ENCODE results near the gene FGFRL1.

The FGFRL1 gene, protein sequence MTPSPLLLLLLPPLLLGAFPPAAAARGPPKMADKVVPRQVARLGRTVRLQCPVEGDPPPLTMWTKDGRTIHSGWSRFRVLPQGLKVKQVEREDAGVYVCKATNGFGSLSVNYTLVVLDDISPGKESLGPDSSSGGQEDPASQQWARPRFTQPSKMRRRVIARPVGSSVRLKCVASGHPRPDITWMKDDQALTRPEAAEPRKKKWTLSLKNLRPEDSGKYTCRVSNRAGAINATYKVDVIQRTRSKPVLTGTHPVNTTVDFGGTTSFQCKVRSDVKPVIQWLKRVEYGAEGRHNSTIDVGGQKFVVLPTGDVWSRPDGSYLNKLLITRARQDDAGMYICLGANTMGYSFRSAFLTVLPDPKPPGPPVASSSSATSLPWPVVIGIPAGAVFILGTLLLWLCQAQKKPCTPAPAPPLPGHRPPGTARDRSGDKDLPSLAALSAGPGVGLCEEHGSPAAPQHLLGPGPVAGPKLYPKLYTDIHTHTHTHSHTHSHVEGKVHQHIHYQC

DNA sequence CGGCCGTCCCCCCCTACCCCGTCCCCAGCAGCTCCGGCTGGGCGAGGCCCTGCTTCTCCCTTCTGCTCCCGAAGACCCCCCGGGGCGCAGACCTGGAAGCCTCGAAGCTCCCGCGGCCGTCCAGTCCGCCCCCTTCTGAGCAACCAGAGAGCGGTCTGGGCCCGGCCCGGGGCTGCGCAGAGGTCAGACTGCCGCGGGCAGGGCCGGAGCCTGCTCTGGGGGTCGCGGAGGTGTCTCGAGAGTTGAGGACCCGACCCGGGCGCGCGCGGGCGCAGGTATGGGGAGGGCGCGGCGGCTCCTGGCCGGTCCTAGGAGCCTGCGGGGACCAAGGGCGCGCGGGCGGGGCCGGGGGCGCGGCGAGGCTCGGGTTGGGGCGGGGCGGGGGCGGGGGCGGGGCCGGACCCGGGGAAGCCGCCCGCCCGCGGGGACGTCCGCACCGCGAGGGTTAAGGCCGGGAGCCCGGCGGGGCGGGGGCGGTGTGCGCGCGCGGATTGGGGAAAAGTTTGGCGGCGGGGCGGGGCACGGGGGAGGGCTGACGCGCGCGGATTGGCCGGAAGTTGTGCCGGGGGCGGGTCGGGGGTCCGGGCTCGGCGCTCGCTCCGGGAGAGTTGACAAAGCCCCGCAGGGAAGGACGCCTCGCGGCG is at the start of gene FGFRL1:
TSS of gene FGFRL1 (plus strand) at position 605 of the 644 bp plus-strand sequence. CDS start 860 bp downstream, outside the sequence.
- DNase-seq (ENCODE audit: low read depth), result peak; percentile 84

DNA sequence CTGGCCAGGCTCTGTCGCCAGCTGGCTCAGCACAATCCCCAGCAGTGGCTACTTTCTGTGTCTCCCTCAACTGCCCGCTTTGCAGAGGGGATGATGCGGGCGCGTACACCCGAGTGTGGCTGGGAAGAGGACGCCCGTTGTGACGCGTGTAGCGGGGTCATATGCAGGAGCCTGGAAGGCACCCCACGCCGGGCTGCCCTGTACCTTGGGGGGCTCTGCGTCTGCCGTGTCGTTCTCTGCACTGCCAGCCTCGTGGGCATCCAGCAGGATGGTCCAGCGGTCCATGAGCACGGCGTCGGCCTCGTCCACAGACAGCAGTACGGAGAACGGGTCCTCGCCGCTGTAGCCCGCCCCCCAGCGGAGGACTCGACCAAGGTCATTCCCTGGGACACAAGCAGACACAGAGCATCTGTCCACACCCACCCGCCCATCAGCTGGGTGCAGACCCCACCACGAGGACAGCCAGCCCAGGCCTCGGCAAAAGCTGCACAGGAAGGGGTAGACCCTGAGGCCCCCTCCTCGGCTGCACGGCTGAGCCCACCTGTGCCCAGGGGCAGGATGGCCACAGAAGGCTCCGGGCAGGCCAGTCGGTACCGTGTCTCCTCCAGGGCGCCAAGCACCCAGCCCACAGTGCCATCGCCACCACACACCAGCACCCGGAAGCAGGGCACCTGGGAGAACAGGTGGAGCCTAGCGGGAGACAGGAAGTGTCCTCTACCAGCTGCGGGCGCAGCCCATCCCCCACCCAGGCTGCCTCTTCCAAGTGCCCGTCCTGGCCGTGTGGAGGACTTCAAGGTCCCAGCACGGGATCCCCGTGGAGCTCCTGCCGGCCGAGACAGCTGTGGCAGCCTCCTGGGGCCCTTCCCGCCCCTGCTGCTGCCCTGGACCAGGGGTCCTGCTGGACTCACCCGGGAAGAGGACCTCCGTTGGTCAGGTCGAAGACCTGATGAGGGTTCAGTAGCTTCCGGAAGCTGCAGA is 48.9 kb upstream of the FGFRL1 start:
- no peak for DNase-seq (ENCODE audit: low read depth)

GRCh38 chr4:963276-964225 is 47.9 kb upstream of the FGFRL1 start:
- DNase-seq (ENCODE audit: low read depth), result no peak

DNA sequence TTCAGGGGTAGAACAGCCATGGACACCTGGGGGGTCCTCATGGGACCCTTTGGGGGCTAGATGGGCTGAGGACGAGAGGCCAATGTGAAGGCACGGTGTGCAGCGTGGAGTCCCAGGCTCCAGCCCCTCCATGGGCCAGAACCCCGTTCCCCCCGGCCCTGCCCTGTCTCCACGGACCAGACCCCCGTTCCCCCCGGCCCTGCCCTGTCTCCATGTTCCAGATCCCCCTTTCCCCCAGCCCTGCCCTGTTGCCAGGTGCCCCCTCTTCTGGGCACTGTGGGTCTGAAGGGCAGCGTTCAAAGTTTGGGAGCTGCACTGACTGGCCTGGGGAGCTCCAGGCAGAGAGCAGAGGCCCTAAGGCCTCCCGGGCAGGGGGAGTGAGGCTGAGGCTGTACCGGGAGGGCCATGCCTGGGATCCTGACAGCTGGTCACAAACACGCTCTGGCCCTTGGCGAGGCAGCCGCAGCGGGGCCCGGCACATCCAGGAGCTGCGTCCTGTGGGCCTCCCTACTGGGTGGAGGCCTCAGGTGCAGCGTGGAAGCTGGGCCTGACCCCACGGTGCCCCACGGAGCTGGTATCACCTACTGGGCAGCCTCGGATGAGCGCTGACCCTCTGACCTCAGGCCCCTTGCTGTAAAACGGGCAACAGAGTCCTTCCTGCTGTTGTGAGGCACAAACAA is 46.9 kb upstream of the FGFRL1 start:
- no peak for DNase-seq (ENCODE audit: low read depth)

DNA sequence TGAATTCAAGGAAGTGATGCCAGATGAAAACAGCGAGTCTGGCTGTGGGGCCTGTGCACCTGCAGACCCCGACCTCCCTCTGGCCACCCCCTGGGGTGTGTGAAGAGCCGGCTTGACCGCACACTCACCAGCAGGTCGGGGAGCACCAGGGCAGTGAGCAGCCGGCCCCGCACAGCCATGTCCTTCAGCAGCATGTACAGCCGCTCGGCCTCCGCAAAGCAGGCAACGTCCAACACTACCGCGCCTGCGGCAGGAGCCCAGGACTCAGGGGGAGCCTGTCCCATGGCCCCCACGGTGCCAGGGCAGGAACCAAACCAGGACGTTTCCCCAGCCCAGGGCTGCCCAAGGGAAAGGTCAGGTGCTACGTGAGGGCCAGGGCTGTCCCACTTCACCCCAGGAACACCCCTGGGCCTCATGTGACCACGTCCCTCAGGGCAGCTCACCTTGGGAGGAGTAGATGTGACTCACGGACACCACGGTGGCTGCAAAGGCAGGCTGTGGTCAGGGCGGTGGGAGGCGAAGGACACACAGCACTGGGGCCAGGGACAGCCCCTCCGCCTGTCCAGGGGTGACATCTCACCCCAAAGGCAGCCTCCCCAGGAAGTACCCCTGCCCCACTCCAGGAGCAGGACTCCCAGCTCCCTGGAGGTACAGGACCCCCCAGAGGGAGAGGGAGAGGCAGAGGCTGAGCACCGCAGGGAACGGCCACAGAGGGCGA is 46.2 kb upstream of the FGFRL1 start:
- no peak for DNase-seq (ENCODE audit: low read depth)

DNA sequence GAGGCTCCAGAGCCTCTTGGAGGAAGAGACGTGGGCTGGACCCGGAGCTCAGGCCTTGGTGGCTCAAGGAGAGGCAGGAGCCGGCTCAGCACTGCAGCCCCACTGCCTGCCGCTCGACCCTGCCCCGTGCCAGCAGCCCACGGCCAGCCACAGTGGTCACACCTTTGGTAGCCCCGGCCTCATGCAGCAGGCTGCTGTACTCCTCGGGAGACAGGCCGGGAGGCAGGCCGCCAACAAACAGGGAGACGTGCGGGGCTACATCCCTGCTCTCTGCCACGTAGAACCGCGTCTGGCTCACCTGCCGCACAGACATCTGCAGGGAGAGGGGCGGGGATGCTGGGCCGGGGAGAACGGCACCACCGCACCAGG is 45.7 kb upstream of the FGFRL1 start:
- DNase-seq (ENCODE audit: low read depth), result no peak

DNA sequence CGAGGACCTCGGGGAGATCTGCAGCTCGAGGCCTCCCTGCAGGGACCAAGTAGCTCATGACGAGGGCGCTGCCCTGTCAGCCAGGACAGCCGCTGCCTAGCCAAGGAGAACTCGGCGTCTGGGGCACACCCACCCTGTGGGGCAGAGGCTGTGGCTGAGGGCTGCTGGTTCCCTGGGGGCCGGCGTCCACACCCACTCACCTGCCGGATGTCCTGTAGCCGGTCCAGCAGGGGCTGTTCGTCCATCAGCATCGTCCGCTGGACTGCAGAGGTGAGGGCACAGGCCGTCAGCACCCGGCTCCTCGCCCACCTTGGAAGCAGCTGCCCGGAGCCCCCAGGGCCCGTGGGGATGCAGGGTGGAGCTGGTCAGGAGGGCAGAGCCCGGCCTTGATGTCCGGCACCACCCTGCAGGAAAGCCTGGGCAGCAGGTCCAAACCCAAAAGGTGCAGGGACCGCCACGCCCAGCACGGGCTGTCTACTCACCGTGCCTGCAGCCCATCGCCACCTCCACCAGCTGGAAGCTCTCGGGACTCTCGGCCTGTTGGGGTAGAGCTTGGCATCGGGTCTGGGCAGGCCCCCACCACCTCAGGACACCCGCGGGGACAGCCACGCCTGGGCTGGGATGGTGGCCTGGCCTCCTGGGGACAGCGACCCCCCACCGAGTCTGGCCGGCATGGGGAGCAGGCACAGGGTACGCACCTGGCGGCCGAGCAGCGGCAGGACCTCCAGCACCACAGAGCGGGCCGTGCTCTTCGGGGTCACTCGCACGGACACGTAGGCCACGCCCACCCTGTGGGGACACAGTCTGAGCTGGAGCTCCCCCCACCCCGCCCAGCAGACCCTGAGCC is 44.9 kb upstream of the FGFRL1 start:
- no peak for DNase-seq (ENCODE audit: low read depth)

DNA sequence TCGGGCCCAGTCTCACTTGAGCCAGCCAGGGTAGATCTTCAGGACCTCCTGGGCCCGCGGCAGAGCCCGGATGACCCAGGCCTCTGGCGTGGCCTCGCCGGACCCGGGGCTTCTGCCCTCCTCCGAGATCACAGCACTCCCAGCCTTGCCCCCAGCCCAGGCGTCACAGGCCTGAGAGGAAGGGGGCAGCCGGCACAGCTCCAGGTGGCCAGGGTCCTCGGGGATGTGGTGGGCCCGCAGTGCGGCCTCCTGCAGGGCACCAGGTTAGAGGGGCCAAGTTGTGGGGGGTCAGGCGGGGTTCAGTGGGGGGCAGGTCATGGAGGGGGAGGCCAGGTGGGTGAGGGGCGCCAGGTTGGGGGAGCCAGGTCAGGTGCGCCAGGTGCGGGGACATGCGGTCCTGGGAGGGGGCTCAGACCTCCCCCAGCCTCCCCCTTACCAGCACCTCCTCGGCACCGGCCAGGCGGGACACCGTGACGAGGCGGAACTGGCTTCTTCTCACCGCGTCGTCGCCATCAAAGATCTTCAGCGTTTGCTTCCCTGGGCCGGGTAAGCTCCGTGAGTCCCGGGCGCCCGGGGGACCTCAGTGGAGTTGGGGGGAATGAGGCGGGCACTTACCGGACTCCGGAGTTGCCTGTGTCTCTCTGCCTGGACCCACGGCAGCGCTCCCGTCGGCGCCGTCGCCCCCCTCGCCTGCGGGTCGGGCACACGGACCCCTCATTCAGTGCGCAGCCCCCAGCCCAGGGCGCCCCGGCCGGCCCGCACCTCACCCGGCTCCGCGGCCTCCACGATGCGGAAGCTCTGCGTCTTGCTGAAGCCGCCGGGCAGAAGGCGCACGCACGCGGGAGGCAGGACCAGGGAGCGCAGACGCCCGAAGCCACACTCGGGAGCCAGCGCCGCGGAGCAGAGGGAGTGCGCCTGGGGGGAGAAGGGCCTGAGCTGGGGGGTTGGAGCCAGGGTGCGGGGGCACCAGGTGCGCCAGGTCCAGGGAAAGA is 44.0 kb upstream of the FGFRL1 start:
- DNase-seq (ENCODE audit: low read depth), result no peak

GRCh38 chr4:968221-968620 is 43.2 kb upstream of the FGFRL1 start:
- no peak for DNase-seq (ENCODE audit: low read depth)

DNA sequence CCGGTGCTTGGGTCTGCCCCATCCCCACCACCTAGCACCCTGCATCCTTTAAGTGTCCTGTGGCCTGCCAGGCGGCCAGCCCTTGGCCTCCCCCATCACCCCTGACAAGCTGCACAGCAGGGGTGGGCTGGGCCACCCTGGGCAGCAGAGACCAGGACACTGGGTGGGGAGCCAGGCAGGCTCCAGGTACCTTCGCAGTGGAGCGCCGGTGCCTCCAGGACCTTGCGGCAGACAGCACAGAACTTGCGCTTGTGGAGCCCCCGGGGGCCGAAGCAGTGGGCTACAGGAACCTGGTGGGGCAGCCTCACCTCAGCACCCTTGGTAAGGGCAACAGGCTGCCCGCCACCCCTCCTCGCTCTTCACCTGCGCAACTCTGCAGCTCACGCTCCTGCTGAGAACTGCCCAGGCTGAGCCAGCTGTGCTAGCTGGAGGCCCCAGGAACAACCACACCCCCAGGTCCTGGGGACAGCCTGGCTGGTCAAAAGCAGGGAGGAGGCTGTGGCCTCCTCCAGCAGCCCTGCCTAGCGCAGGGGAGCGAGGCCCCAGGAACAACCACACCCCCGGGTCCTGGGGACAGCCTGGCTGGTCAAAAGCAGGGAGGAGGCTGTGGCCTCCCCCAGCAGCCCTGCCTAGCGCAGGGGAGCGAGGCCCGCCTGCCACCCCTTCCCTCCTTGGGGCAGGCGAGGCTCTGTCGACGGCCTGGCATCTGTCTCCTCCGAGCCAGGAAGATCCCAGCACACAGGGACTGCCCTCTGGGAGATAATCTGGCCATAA is 42.6 kb upstream of the FGFRL1 start:
- no peak for DNase-seq (ENCODE audit: low read depth)

DNA sequence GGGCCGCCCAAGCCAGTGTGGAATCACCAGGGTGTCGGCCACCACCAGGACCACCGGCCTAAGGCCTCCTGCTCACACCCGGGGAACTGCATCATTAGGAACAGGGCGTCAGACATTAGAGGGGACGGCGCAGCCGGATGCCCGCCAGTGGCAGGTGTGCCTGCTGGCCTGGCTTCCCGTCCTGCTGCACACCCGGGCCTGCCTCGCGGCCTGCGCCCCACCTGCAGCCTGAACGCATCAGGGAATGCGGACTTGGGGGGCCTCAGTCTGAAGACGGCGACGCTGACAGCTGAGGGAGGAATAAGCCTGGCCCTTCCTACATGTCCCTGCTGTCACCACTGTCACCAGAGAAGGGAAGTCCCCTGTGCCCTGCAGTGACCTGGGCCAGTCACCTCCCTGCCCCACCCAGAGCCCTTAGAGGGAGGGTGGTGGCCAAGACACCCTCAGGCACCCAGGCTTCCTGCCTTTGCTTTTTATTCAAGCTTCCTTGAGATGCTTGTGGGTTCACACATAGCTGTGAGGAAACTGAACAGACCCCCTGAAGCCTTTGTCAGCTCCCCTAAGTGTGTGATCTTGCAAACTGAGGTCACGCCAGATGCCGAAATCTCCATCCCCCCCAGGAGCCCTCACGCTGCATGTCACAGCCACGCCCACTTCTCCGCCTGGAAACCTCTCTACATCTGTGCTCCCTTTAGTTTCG is 41.2 kb upstream of the FGFRL1 start:
- DNase-seq (ENCODE audit: low read depth), result no peak

DNA sequence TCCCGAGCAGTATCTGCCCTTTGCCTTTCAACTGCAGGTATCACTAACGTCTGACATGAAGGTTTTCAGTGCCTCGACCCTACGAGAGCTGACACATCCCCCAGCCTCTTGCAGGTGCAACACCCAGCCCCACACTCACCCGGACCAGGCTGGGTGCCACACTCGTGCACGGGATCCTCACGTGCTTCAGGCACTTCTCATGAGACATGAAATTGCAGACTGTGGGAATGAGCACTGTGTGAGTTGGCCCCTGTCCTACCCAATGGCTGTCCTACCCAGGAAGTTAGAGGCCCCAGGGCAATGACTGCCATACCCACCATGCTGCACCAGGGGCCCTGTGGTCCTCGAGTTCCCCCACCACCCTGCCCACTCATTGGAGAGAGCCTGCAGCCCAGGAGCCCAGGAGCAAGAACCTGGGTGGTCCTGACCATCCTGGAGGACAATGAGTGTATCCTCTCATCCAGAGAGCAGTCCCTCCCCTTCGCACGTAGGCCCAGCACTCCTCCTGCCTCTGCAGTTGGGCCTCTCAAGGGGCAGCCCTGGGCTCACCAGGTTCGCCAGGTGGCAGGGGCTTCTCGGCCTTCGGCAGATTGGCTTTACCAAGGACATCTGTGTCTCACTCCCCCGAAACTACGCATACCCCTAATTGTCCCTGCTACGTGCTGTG is 40.4 kb upstream of the FGFRL1 start:
- no peak for DNase-seq (ENCODE audit: low read depth)

DNA sequence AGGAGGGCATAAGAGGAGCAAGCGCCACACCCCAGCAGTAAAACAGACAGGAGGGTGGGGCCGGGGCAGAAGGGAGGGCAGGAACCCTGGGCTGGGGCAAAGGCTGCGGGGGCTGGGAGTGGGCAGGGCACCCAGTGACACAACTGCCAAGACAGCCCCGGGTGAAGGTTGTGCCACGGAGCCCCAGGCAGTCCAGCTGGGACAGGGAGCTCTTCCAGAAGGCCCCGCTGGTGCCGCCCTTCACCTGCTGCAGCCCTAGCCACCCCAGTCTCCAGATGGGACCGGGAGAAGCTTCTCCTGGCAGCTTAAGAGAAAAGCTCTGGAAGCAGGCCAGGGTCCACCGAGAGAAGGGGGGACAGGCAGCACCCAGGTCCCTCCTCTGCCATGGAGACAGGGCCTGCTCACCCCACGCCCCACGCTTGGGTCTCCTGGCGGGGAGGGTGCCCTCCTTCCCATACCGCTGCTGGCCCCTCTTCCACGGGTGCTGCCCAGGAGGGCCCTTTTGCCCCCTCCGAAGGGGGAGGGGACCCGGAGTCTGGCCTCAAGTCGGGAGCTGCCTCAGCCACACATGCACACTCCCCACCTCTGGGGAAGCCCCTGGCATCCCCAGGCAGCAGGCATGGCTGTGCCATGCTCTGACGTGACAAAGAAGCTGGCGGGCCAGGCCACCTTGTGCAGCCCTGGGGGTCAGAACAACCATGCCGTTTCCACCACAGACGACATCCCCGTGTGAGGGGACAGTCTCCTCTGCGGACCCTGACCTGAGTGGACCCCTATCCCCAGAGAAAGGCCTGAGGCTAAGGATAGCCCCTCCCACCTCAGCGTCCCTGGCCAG is 39.5 kb upstream of the FGFRL1 start:
- DNase-seq (ENCODE audit: low read depth), result no peak

- peak; percentile 49 for DNase-seq (ENCODE audit: low read depth)
Measured at GRCh38 chr4:972651-973424, 38.6 kb upstream of the FGFRL1 start.

Measured in T-helper 22 cell (primary cell).